NOMO-1 treated with DMSO at 0.1 percent for 48 hours (cell line): ENCODE measurements around the gene SMPX.

Experiments used
- DNase-seq: peaks from one replicate; lab custom pipeline; 2025; ENCODE audit not compliant: unreplicated experiment; lab: John Stamatoyannopoulos, UW

SMPX gene

GRCh38 chrX:21658746-21659145, 99.2 kb downstream of the SMPX start:
- no peak for DNase-seq

- DNase-seq: no peak
Observed at GRCh38 chrX:21658152-21658737, 99.7 kb downstream of the SMPX start, which contains the start of gene KLHL34. Gene KLHL34 (minus strand): TSS chrX:21658330. CDS start chrX:21657788, 542 bp downstream.

- DNase-seq: no peak
Observed at GRCh38 chrX:21657318-21658151, 100.4 kb downstream of the SMPX start.

- DNase-seq: no peak
Observed at GRCh38 chrX:21656587-21657317, 101.2 kb downstream of the SMPX start.
